OCI-LY7 (cell line): Measurements from ENCODE around the gene TP53BP1. TPM values are rescaled to one million over a fixed set of nuclear protein-coding genes. Genes with fewer than 3 reads are reported as not detected.
"Not testable (repeated sequence)": the region's sequence is repeated elsewhere in the genome, so short reads cannot be mapped to it uniquely, and the experiment has no call there.

ENCODE experiments used
- BruUV-seq: library from RNA; stranded (reverse); fragments of 400-500 nt; replicated peaks from 2 replicates; lab custom pipeline; 2021; lab: Mats Ljungman, UMichigan
- CTCF ChIA-PET: fragments of 300-600 bp; sonication (Branson Sonifier 250); formaldehyde crosslinking; loops from one replicate; lab custom pipeline; 2022; ENCODE audit warnings: antibody characterized with exemption; ENCODE audit not compliant: unreplicated experiment; lab: Charles Lee
- POLR2A ChIA-PET: fragments of 300-600 bp; sonication (Branson Sonifier 250); formaldehyde crosslinking; loops from one replicate; lab custom pipeline; 2022; ENCODE audit warnings: antibody characterized with exemption; lab: Charles Lee
- DNase-seq: peaks from one replicate; pipeline ENCODE4 v3.0.0-alpha.2; 2015; ENCODE audit warnings: low spot score
- H2AFZ ChIP-seq: fragments of 200-600 bp; sonication (generic), shearing (Covaris generic); 2 replicates; pipeline ENCODE4 v1.6.1; 2014; ENCODE audit warnings: mild to moderate bottlenecking, antibody characterized with exemption, low read length, moderate library complexity
- H3K27ac ChIP-seq: fragments of 200-600 bp; sonication (generic); 2 replicates; pipeline ENCODE4 v1.5.1; 2014; ENCODE audit warnings: mixed run types, low read depth, mild to moderate bottlenecking, moderate library complexity, low read length, inconsistent platforms; ENCODE audit not compliant: poor library complexity, severe bottlenecking
- H3K36me3 ChIP-seq: fragments of 200-600 bp; sonication (generic); 2 replicates; pipeline ENCODE4 v1.6.1; 2014; ENCODE audit warnings: mild to moderate bottlenecking, antibody characterized with exemption, low read length, moderate library complexity, mixed read lengths; ENCODE audit not compliant: insufficient read depth
- H3K4me1 ChIP-seq: fragments of 200-600 bp; sonication (generic); 2 replicates; pipeline ENCODE4 v1.5.1; 2014; ENCODE audit warnings: mild to moderate bottlenecking, low read length; ENCODE audit not compliant: insufficient read depth, poor library complexity, severe bottlenecking
- H3K4me2 ChIP-seq: fragments of 200-600 bp; sonication (generic); 2 replicates; pipeline ENCODE4 v1.6.1; 2014; ENCODE audit warnings: mild to moderate bottlenecking, low read length
- H3K4me3 ChIP-seq: fragments of 200-600 bp; sonication (generic); 2 replicates; pipeline ENCODE4 v1.5.1; 2014; ENCODE audit warnings: mild to moderate bottlenecking, low read depth, low read length; ENCODE audit not compliant: poor library complexity, severe bottlenecking
- H3K79me2 ChIP-seq: fragments of 200-600 bp; sonication (generic); 2 replicates; pipeline ENCODE4 v1.6.1; 2016; ENCODE audit warnings: low read depth, mild to moderate bottlenecking, low read length, moderate library complexity, mixed read lengths; ENCODE audit not compliant: insufficient read depth
- H3K9me2 ChIP-seq: fragments of 200-600 bp; sonication (generic); 2 replicates; pipeline ENCODE4 v1.6.1; 2016; ENCODE audit warnings: mild to moderate bottlenecking, low read length, mixed read lengths; ENCODE audit not compliant: insufficient read depth
- H3K9me3 ChIP-seq: fragments of 200-600 bp; sonication (generic); 2 replicates; pipeline ENCODE4 v1.6.1; 2014; ENCODE audit warnings: mild to moderate bottlenecking, mixed run types, low read length, mixed read lengths
- H4K20me1 ChIP-seq: fragments of 200-600 bp; sonication (generic); 2 replicates; pipeline ENCODE4 v1.6.1; 2014; ENCODE audit warnings: mild to moderate bottlenecking, antibody characterized with exemption, low read length, moderate library complexity, mixed read lengths; ENCODE audit not compliant: insufficient read depth
- EZH2phosphoT487 ChIP-seq: fragments of 200-600 bp; sonication (generic); IDR thresholded peaks from 2 replicates; pipeline ENCODE4 v1.6.1; 2018; ENCODE audit warnings: low read depth, borderline replicate concordance, mild to moderate bottlenecking, mixed run types, antibody characterized with exemption, low read length, moderate library complexity, mixed read lengths
- intact Hi-C: fragments of 100-400 bp; cut with micrococcal nuclease; formaldehyde crosslinking; loops from one replicate; pipeline ENCODE4 v1.10.0; 2022; ENCODE audit not compliant: unreplicated experiment
- total RNA-seq, 2 experiments: library from RNA; depleted of rRNA in 1 of 2; stranded (reverse); fragments of >200 nt in 1 of 2; shearing (Covaris generic) in 1 of 2; gene quantifications; 2 replicates each; pipeline ENCODE4 v1.2.3, GENCODE V29; 2014 to 2022
- TF ChIP-seq, protein P1 (sequence below): fragments of 200-600 bp; sonication (generic); conservative IDR thresholded peaks from 2 replicates; pipeline ENCODE4 v1.5.1; 2014; ENCODE audit warnings: mild to moderate bottlenecking, antibody characterized with exemption, low read length, moderate library complexity, mixed read lengths

TP53BP1 gene
- total RNA-seq, 2 experiments from 2014 or later: 51.8 to 69.3 TPM

DNA sequence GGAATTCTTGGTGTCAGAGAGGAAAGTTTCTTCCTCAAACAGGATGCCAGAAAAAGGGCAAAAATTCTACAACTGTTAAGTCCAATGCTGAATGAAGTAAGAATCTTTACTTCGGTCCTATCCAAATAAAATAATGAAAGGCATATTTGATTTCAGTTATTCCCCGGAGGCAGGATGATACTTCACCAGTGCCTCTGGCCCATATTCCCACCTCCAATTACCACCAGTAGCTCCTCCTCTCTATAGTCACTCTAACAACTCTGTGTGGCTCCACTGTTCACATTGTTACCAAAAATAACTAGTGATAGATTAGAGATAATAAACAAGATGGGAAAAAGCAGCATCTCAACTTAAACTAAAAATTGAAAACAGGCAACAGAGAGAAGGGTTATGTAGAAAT lies 45.1 kb upstream of the TP53BP1 start:
- intact Hi-C loops: loop anchor here (2.0 kb wide), 1 partner anchor 29 kb away; no protein-coding TSS in a partner anchor
- POLR2A ChIA-PET: no interaction called here

DNA sequence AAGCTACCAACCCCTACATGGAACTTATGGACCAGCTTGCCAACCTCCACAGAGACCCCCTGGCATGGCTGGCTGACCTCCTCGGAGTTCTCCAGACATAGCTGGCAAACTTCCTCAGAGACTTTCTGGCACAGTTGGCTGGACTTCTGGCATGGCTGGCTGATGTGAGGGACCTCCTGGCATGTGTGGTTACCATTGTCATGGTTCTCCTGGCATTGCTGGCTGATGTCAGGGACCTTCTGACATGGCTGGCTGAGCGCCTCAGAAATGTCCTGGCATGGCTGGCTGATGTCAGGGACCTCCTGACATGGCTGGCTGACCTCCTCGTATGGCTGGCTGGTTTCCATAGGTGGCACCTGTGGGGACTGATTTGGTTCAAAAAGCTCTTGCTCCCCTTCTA lies 41.9 kb upstream of the TP53BP1 start:
- TF ChIP-seq EZH2phosphoT487: no peak
- TF ChIP-seq, protein P1, sequence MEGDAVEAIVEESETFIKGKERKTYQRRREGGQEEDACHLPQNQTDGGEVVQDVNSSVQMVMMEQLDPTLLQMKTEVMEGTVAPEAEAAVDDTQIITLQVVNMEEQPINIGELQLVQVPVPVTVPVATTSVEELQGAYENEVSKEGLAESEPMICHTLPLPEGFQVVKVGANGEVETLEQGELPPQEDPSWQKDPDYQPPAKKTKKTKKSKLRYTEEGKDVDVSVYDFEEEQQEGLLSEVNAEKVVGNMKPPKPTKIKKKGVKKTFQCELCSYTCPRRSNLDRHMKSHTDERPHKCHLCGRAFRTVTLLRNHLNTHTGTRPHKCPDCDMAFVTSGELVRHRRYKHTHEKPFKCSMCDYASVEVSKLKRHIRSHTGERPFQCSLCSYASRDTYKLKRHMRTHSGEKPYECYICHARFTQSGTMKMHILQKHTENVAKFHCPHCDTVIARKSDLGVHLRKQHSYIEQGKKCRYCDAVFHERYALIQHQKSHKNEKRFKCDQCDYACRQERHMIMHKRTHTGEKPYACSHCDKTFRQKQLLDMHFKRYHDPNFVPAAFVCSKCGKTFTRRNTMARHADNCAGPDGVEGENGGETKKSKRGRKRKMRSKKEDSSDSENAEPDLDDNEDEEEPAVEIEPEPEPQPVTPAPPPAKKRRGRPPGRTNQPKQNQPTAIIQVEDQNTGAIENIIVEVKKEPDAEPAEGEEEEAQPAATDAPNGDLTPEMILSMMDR: no peak
- Histone ChIP-seq H3K36me3 (peaks cover 22% of the 10 kb centered on the region), H2AFZ (no peak overlapping the region), H3K79me2 (no peaks in the 10 kb centered on the region), H3K27ac (no peak overlapping the region), H3K9me3 (no peaks in the 10 kb centered on the region), H3K4me2 (no peak overlapping the region), H4K20me1 (no peaks in the 10 kb centered on the region), H3K4me1 (peaks cover 3% of the 10 kb centered on the region), H3K9me2 (no peaks in the 10 kb centered on the region), H3K4me3 (no peak overlapping the region)
- ChIA-PET POLR2A (no interaction called here), CTCF (no interaction called here)
- BruUV-seq: no TSS peak
- no peak for DNase-seq
- intact Hi-C loops: no loop called here

More for the DNA sequence above, 45.1 kb upstream of the TP53BP1 start:
- no TSS peak for BruUV-seq
- CTCF ChIA-PET: no interaction called here
- Histone ChIP-seq H3K9me3 (no peaks in the 10 kb centered on the region), H2AFZ (no peak overlapping the region), H4K20me1 (no peaks in the 10 kb centered on the region), H3K4me1 (peaks cover 3% of the 10 kb centered on the region), H3K9me2 (no peaks in the 10 kb centered on the region), H3K79me2 (no peaks in the 10 kb centered on the region), H3K36me3 (peaks cover 22% of the 10 kb centered on the region), H3K4me3 (no peak overlapping the region), H3K4me2 (no peak overlapping the region), H3K27ac (no peak overlapping the region)
- no peak for DNase-seq
- TF ChIP-seq, protein P1: no peak
- no peak for TF ChIP-seq EZH2phosphoT487

DNA sequence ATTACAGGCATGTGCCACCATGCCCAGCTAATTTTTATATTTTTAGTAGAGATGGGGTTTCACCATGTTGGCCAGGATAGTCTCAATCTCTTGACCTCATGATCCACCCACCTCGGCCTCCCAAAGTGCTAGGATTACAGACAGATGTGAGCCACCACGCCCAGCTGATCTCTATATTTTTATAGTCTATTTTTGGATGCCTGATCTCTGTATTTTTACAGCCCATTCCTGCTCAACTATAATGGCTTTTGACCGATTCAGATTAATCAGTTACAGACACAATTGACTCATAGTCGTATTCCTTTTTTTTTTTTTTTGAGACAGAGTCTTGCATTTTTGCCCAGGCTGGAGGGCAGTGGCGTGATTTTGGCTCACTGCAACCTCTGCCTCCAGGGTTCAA lies 39.9 kb upstream of the TP53BP1 start:
- POLR2A ChIA-PET, CTCF ChIA-PET, H3K4me1 ChIP-seq, H3K4me3 ChIP-seq, BruUV-seq, H2AFZ ChIP-seq, intact Hi-C loops, H3K27ac ChIP-seq, DNase-seq, H3K9me2 ChIP-seq, H3K79me2 ChIP-seq, H3K4me2 ChIP-seq, H4K20me1 ChIP-seq, H3K9me3 ChIP-seq: not testable (repeated sequence)
- peaks cover 22% of the 10 kb centered on the region for H3K36me3 ChIP-seq
